GM21515 (cell line): ENCODE data around the gene IRF2.

Experiments used
- ATAC-seq: cut with Tn5 transposase; IDR thresholded peaks from one replicate; pipeline ENCODE4 v1.9.1; 2021; ENCODE audit not compliant: unreplicated experiment

Gene IRF2

DNA sequence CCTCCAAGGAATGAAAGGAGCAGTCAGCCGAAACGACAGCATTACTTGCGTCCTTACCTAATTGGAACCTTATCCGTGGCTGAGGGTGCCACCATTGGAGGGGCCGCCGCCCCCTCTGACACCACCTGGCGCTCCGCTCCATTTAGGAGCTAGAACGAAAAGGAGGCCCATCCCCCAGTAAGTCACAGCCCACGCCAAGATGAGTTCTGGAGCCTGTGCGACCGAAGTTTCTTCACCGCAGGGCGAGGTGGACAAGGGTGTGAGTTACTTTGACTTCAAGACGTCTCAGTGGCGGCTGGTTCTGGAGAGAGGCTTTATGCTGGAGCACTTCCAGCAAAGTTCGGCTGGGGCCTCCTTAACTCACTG is 729 bp upstream of the IRF2 start:
- ATAC-seq: peak; percentile 10

DNA sequence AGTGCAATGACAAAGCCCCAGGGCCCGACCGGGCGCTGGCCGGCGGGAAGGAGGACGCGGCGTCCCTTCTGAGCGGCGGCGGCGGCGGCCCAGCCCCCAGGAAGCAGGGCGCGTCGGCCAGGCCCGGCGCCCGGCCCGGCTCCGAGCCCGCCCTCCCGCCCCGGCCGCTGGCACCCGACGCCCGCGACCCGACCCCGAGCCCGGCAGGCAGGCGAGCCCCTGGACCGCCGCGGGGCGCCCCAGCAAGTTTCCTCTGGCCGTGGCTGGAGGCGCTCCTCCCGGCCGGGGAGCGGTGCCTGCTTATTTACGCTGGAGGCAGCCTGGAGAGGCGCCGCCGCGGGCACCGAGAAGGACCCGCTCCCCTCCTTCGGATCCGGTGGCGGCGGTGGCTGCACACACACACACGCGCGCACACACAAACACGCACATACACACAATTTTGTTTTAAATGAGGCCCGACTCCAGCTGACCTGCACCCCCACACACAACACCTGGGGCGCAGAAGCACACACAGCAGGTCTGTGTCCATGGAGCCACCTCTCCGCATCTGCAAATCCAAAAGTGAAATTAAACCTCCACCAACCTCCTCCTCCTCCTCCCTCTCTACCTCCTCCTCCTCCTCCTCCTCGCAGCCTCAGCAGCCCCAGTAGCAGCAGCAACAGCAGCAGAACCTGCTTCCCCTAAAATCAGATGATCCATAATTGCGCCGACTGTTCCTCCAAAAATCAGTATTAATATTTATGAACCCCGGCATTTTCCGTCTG is 669 bp downstream of the IRF2 start:
- ATAC-seq: peak; percentile 0

- ATAC-seq: peak; percentile 31
Observed at GRCh38 chr4:184472614-184473498, 1.5 kb downstream of the IRF2 start.

- no peak for ATAC-seq
Observed at GRCh38 chr4:184471881-184472613, 2.3 kb downstream of the IRF2 start.

DNA sequence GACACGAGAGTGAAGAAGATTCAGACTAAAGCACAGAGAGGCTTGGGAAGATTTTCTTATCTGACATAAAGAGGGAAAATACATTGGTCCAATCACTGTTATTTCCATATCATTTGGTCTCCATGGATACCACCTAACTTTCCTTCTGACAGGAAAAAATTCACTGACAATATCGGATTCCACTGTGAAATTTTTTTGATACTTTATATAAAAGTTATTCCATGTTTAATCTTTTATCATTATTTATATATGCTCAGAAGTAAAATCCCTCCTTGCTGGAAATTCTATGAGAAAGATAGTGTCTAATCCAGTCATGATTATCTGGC is 3.6 kb downstream of the IRF2 start:
- ATAC-seq: no peak

DNA sequence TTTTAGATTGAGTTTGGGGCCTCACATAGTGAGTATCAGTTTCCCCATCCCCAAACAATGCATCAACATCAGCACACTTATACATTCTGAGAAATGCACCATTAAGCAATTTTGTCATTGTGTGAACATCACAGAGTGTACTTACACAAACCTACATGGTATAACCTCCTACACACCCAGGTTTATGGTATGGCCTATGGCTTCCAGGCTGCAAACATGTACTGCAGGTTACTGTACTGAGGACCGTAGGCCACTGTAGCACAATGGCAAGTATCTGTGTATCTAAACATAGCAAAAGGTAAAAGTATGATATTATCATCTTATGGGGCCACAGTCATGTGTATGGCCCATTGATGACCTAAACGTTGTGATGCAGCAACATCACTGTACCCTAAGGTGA is 7.7 kb downstream of the IRF2 start:
- ATAC-seq: no peak

GRCh38 chr4:184464759-184465454 is 9.4 kb downstream of the IRF2 start:
- no peak for ATAC-seq

DNA sequence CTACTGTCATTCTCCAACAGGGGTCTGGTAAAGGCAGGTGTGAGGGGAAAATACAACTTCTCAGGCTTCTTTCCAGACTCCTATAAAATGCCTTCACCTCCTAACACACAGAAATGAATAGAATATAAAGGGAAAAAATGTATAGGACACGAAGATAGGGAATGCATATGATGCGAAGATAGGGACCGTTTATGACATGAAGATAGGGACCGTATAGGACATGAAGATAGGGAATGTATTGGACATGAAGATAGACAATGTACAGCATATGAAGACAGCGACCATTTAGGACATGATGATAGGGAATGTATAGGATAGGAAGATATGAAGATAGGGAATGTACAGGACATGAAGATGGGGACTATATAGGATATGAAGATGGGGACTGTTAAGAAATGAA is 10.5 kb downstream of the IRF2 start:
- no peak for ATAC-seq

- no peak for ATAC-seq
Observed at GRCh38 chr4:184463158-184463557, 11.2 kb downstream of the IRF2 start.

DNA sequence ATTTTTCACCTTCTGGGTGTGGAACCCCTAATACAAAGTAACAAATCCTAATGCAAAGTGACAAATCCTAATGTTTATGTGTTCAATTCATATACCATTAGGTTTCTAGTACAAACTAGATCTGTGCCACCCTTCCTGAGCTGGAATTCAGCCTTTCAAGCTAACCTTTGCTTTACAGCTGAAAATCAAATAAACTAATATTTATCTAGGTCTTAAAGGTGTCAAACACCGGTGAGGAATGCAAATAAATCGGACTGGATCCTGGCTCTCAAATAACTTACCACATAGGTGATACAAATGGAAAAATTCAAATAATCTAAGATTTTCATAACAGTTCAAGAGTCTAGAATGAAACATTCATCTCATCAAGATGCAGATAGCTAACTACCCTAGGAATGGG is 11.6 kb downstream of the IRF2 start:
- ATAC-seq: no peak

- no peak for ATAC-seq
Observed at GRCh38 chr4:184461711-184462441, 12.5 kb downstream of the IRF2 start.

GRCh38 chr4:184460499-184461285 is 13.7 kb downstream of the IRF2 start:
- no peak for ATAC-seq

GRCh38 chr4:184459413-184459812 is 14.9 kb downstream of the IRF2 start:
- no peak for ATAC-seq

DNA sequence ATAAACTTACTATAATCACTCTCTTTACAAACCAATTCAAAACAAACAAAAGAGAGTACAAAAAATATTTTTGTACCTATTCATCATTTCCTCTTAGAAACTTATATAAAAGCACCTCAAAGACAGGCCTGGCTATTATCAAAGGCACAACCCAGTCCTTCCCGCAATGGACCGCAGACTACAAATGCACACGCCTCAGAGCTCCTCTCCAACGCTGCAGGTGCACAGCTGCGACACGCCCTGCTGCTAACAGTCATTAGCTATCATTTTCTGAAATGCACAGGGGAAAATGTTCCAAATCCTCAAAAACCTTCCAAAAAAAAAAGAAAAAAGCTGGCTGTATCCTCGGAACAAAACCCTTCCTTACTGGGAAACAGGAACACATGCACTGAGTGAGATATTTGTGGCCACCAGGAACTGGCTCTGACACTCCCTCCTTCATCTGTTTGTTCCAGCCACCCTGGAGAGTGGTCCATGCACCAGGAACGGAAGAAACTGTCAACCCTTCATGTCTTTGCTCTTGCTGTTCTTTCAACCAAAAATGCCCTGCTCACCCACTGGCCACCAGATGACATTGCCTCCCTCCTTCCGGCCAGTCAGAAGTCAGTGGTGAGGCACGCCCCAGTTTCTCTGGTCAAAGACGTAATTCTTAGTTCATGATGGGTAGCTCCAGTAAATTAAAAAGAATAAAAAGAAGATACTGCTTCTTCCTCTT is 16.7 kb downstream of the IRF2 start:
- no peak for ATAC-seq

GRCh38 chr4:184456337-184456736 is 18.0 kb downstream of the IRF2 start:
- ATAC-seq: no peak

DNA sequence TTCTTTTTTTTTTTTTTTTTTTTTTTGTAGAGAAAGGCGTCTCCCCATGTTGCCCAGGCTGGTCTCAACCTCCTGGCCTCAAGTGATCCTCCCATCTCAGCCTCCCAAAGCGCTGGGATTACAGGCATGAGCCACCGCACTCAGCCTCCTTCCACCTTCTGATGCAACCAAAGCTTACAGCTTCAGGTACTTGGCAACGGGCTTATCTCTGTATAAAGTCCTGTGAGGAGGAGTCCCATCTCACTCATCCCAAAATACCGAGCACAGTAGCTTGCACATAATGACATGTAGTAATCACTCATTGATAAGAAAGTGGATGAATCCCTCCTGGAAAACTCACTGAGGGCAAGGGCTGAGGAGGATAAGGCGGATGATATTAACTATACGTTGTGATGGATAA is 19.1 kb downstream of the IRF2 start:
- no peak for ATAC-seq

GRCh38 chr4:184453365-184454160 is 20.8 kb downstream of the IRF2 start:
- peak; percentile 66 for ATAC-seq

- no peak for ATAC-seq
Observed at GRCh38 chr4:184452740-184453139, 21.6 kb downstream of the IRF2 start.
